Loucy (cell line): ENCODE data around the gene SRGAP1.

Experiments
- CTCF ChIP-seq: fragments of 200-600 bp; sonication (generic); conservative IDR thresholded peaks from 2 replicates; pipeline ENCODE4 v1.5.1; 2014; ENCODE audit warnings: mild to moderate bottlenecking, antibody characterized with exemption, low read length
- EZH2phosphoT487 ChIP-seq: fragments of 200-600 bp; IDR thresholded peaks from 2 replicates; pipeline ENCODE4 v1.6.1; 2018; ENCODE audit warnings: antibody characterized with exemption, mild to moderate bottlenecking, moderate library complexity, borderline replicate concordance

GRCh38 chr12:64072916-64073575 lies 228.5 kb downstream of the SRGAP1 start:
- TF ChIP-seq CTCF, result no peak
- TF ChIP-seq EZH2phosphoT487, result no peak
